ENCODE measurements around the gene CYP51A1. TPM values are rescaled to one million over a fixed set of nuclear protein-coding genes. Genes with fewer than 3 reads are reported as not detected.
"Not testable (repeated sequence)": the region's sequence is repeated elsewhere in the genome, so short reads cannot be mapped to it uniquely, and the experiment has no call there.

The CYP51A1 gene
- total RNA-seq = 49.6 and 53.4 TPM in 2 replicates

GRCh38 chr7:92134271-92135051 lies at the start of gene CYP51A1:
Gene CYP51A1 (minus strand): TSS chr7:92134477. CDS start chr7:92134364, 113 bp downstream.
- intact Hi-C loops (cut with micrococcal nuclease) = loop anchor here (1.0 to 10.0 kb wide), 9 partner anchors 44 to 1790 kb away; partner anchors contain the start of genes AKAP9, ANKIB1, FAM133B and GTPBP10

- intact Hi-C loops (cut with micrococcal nuclease) = loop anchor here (1.0 to 5.0 kb wide), 6 partner anchors 38 to 298 kb away; partner anchors contain the start of genes CYP51A1, GATAD1 and MTERF1
Observed at GRCh38 chr7:92178928-92179924, 44.9 kb upstream of the CYP51A1 start, which contains the start of gene LRRD1. Gene LRRD1 (minus strand): TSS chr7:92179142. CDS start chr7:92165202, 13,940 bp downstream.

- intact Hi-C loops (cut with micrococcal nuclease) = loop anchor here (5.0 kb wide), 1 partner anchor 40 kb away; no protein-coding TSS in a partner anchor
Observed at GRCh38 chr7:92177362-92177761, 43.1 kb upstream of the CYP51A1 start.

DNA sequence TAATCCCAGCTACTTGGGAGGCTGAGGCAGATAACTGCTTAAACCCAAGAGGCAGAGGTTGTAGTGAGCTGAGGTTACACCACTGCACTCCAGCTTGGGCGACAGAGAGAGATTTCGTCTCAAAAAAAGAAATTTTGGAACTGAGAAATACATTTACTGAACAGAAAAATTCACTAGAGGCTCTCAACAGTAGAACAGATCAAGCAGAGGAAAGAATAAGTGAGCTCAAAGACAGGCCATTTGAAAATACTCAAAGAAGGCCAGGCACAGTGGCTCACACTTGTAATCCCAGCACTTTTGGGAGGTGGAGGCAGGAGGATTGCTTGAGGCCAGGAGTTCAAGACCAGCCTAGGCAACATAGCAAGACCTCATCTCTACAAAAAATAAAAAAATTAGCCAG lies 35.3 kb upstream of the CYP51A1 start:
- intact Hi-C loops (cut with micrococcal nuclease) = not testable (repeated sequence)

DNA sequence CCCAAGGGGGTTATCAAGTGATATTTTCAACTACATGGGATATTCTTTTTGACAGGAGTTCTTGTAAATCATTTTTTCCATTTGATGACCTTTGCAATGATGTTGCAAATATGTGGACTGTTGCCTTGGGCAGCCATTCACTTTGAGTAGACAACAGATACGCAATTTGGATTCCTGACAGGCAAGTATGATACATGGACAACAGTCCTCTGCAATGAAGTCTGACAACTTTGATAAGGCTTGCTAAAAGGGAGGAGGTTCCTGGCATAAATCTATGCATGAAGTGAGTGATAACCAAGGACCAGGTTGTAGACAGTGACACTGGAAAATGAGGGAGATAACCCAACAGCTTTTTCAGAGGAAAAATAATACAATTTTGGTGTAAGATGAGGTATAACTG lies 27.0 kb upstream of the CYP51A1 start:
- intact Hi-C loops (cut with micrococcal nuclease) = no loop called here

- intact Hi-C loops (cut with micrococcal nuclease) = no loop called here
Observed at GRCh38 chr7:92158660-92159575, 24.6 kb upstream of the CYP51A1 start.

DNA sequence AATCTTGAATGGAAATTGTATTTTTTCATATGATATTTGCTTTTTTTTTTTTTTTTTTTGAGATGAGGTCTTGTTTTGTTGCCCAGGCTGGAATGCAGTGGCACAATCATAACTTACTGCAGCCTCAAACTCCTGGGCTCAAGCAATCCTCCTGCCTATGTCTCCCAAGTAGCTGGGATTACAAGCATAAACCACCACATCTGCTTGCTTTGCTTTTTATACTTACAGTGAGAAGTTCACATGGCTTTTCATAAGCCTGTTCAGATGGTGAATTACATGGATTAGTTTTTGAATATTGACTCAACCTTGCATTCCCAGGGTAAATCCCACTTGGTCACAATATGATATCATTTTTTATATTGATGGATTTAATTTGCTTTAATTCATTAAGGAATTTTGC lies 22.7 kb upstream of the CYP51A1 start:
- intact Hi-C loops (cut with micrococcal nuclease) = no loop called here

DNA sequence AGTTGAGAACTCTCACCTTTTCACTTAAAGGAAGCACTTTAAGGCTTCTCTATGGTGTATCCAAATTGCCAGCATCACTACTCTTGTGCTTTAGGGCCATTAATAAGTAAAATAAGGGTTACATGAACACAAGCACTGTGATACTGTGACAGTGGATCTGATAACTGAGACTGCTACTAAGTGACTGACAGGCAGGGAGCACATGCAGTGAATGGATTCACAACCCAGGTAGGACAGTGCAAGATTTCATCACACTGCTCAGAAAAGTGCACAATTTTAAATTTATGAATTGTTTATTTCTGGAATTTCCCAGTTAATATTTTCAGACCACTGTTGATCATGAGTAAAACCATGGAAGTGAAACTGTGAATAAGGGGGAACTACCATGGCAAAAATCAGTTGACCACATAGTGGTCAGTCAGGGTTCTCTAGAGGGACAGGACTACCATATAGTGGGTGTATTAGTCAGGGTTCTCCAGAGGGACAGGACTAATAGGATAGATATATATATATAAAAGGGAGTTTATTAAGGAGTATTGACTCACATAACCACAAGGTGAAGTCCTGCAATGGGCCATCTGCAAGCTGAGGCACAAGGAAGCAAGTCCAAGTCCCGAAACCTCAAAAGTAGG lies 20.9 kb upstream of the CYP51A1 start:
- intact Hi-C loops (cut with micrococcal nuclease) = no loop called here

DNA sequence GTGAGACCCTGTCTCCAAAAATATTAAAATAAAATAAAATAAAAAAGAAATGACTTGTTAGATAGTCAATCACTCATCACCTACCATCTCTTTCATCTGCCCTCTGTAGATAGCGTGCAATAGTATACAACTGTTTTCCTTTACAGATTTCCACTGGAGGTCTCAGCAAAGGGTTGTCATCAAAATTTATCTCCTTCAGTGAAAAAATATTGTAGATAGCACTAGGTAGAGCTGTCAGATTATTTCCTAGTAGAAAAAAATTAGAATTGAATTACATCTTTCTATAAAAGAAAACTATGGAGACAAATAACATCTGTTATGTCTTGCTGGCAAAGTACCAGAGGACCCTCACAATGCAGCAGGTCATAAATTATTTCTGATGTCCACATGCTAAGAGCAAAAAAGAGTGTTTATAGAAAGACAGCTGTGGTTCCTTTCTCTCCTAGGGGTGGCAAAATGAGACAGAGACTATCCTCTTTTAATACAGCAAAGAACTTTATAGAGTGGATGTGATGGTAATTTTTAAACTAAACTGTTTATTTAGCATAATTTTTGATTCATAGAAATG lies 16.3 kb upstream of the CYP51A1 start:
- intact Hi-C loops (cut with micrococcal nuclease) = no loop called here

DNA sequence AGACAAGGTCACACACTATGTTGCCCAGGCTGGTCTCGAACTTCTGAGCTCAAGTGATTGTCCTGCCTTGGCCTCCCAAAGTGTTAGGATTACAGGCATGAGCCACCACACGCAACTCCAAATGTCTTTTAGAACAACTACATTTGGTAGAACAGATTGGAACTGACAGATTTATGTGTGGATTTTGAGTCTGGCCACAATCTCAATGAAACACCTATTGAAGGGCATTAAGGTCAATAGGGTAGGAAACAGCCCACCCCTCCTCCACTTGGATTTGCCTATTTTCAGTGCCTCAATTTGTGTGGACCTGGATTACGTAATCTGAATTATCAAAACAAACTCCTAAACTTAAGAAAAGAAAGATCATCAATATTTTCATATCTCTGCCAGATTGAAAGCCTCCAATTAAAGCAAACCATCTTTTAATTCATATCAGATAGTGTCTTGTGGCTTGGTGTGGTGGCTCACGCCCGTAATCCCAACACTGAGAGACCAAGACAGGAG lies 15.5 kb upstream of the CYP51A1 start:
- intact Hi-C loops (cut with micrococcal nuclease) = no loop called here

GRCh38 chr7:92143192-92143880 lies 9.1 kb upstream of the CYP51A1 start:
- intact Hi-C loops (cut with micrococcal nuclease) = not testable (repeated sequence)

DNA sequence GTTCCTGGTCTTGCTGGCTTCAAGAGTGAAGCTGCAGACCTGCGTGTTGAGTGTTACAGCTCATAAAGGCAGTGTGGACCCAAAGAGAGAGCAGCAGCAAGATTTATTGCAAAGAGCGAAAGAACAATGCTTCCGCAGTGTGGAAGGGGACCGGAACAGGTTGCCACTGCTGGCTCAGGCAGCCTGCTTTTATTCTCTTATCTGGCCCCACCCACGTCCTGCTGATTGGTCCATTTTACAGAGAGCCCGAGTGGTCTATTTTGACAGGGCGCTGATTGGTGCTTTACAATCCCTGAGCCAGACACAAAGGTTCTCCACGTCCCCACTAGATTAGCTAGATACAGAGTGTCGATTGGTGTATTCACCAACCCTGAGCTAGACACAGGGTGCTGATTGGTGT lies 8.5 kb upstream of the CYP51A1 start:
- intact Hi-C loops (cut with micrococcal nuclease) = not testable (repeated sequence)

DNA sequence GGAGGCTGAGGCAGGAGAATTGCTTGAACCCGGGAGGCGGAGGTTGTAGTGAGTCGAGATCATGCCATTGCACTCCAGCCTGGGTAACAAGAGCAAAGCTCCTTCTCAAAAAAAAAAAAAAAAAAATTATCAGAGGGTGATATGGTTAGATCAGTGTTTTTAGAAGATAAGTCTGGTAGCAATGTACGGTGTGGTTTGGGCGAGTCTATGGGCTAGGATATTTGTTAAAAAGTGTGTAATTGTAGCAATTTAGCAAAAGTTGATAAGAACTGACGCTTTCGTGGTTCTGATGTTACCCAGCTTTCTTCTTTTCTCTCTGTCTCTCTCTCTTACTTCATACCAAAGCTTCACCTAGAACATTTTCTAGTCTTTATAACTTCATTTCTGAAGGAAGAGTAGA lies 6.9 kb upstream of the CYP51A1 start:
- intact Hi-C loops (cut with micrococcal nuclease) = no loop called here

DNA sequence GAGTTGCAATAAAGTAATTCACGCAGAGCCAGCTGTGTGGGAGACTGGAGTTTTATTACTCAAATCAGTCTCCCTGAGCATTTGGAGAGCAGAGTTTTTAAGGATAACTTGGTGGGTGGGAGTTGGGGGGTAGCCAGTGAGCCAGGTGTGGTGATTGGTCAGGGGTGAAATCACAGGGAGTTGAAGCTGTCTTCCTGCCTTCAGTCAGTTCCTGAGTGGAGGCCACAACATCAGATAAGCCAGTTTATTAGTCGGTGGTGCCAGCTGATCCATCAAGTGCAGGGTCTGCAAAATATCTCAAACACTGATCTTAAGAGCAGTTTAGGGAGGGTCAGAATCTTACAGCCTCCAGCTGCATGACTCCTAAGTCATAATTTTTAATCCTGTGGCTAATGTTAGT lies 3.3 kb upstream of the CYP51A1 start:
- intact Hi-C loops (cut with micrococcal nuclease) = loop anchor here (10.0 kb wide), 3 partner anchors 457 to 1793 kb away; partner anchors contain the start of genes FAM133B, GTPBP10 and SAMD9

- intact Hi-C loops (cut with micrococcal nuclease) = loop anchor here (10.0 kb wide), 3 partner anchors 460 to 1790 kb away; partner anchors contain the start of genes FAM133B, GTPBP10 and SAMD9
Observed at GRCh38 chr7:92135052-92135889, 994 bp upstream of the CYP51A1 start.

- intact Hi-C loops (cut with micrococcal nuclease) = loop anchor here (1.0 to 10.0 kb wide), 9 partner anchors 44 to 1789 kb away; partner anchors contain the start of genes AKAP9, ANKIB1, FAM133B and GTPBP10
Observed at GRCh38 chr7:92133737-92134270, 473 bp downstream of the CYP51A1 start.

DNA sequence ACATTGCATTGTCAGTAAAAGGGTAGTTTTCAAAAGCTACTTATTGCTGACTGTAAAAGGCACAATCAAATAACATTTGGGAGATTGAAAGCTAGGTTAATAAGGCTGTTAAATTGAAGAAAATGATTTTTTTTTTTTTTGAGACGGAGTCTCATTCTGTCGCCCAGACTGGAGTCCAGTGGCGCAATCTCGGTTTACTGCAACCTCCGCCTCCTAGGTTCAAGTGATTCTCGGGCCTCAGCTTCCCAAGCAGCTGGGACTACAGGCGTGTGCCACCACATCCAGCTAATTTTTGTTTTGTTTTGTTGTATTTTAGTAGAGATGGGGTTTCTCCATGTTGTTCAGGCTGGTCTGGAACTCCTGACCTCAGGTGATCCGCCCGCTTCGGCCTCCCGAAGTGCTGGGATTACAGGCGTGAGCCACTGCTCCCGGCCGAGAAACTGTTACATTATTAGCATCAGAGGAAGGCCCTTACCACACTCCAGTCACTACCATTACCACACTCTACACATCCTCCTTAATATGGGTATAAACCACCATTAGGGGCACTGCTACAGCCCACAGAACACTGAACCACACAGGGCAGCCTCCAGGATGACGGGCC lies 1.0 kb downstream of the CYP51A1 start:
- intact Hi-C loops (cut with micrococcal nuclease) = loop anchor here (10.0 kb wide), 3 partner anchors 462 to 1788 kb away; partner anchors contain the start of genes FAM133B, GTPBP10 and SAMD9

All from T-helper 2 cell treated with Interferon-gamma antibody and Interleukin-4, amounts not matched to agents 100 ng/mL and 5 ng/mL, for 36 hours (primary cell).